AG08395 (cell line): Measurements from ENCODE around the gene LPP.

Source experiments
- DNase-seq: peaks from one replicate; pipeline ENCODE4 v3.0.0; 2012; ENCODE audit warnings: mixed read lengths, low spot score

Gene LPP

DNA sequence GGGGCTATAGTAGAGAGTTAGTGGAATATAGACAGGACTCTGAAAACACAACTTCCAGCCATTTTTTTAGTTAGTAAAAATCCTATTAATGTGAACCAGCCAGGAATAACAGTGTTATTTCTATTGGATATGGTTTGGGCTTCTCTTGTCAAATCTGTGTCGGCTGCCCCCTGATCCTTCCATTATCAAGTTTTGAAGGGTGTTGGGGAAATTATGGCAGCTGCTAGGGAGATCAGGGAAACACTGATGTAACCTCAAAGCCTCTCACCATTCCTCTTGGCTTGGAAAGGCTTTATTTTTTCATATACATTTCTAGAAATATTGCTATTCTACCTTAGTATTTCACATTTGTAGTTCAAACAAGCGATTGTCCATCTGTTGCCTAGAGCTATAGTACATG, 724.1 kb downstream of the LPP start:
- DNase-seq: no peak

DNA sequence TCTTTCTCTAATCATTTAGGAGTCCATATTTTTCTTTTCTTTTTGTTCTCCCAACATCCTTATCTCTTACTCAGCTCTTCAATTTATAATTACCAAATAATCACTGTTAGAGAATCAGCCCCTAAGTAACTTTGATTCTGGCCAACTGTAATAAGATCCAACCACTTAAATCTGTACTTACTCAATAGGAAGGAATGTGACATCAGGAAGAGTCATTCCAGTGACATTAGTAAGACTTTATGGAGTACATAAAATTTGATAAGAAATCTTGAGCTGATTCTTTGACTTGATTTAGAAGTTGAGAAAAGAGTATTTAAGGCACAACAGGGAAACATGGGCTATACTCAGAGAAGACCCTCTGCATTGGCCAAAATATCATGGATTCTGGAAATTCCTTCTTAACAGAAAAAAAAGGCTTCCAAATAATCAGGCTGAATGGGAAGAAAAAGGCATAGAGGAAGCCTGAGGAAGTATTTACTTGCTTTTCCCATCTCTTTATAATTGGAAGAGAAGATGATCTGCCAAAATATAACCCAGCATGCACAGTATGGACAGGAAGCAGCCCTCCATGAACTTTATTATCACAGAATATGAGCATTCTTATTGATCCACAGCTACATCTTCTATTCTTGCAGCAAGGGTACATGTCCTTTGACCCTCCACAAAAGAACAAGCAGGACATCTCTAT, 728.1 kb downstream of the LPP start:
- DNase-seq: peak; percentile 77

DNA sequence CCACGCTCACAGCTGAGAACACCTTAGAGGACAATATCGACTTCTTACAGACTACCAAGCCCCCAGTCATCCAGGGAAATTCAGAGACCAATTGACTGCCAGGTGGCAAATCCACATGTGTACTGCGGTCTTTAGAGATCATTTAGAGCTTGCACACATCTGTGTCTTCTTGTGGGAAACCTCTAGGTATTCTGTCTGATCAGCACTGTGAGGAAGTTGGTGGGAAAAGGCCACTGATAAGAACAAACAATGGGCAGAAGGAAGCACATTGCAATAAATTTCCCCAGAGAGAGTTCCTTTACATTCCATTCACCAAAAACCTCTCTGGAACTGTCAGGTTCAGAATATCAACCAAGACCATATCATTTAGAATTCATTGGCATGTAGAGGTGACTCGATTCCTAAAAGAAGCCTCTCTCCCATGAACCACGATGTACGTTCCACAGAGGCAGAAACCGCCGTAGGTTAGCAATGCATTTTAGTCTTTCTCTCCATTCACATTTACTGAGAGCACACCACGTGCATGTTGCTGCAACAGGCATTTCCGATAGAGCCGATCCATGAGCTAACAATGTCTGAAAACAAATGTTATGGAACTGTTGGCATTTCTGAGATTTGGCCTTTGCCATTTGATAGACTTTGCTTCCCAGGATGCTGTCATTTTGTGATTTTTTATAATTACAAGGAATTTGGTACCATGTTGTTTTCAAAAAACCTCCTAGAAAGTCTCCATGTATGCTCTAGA, 730.5 kb downstream of the LPP start:
- no peak for DNase-seq

DNA sequence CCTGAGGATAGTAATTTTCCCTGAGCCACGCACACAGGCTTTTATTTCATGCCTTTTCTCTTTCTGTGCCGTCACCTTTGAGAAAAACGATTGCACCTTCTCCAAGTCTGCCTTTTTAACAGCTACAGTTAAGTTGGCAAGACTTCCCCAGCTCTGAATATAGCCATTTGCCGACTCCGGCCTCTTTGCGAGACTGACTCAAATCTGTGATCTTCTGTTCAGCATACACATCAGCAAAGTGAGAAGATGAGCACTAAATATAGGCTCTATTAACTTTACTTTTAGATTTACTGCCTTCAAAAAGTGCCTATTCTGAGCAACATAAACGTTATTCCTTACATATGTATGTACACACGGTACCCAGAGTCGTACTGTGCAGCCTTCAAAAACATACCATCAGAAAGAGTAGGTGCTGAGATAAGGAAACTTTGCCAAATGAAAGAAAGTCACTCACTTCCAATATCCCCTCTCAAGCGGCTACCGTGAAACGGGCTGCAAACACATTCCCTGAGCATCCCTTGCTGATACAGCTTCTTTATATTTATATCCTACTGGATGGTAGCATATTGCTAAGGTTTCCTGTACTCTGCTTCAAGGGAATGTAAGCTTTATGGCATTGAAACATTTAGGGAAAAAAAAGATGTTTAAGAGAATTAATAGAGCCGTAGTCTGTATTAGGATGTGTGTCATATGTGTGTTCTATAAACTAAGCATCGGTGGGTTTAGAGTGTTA, 734.5 kb downstream of the LPP start:
- no peak for DNase-seq

DNA sequence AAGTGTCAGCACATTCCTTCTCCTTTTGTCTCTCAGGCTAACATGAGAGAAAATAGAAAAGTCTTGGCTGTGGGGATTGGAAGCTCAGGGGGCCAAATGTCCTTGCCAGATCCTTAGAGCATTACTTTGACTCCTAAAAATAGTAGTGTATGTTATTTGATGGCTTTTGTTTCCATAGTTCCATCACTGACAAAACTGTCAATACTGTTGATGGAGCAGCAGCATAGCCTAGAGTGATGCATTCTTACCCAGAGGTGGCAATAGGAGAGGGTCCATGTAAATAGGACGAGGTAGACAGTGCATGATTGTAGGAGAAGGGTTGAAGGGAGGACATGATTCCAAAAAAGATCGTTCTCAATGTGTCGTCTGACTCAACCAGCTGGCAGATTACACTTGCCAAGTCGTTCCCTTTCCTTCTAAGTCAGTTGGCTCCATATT, 735.1 kb downstream of the LPP start:
- DNase-seq: no peak

DNA sequence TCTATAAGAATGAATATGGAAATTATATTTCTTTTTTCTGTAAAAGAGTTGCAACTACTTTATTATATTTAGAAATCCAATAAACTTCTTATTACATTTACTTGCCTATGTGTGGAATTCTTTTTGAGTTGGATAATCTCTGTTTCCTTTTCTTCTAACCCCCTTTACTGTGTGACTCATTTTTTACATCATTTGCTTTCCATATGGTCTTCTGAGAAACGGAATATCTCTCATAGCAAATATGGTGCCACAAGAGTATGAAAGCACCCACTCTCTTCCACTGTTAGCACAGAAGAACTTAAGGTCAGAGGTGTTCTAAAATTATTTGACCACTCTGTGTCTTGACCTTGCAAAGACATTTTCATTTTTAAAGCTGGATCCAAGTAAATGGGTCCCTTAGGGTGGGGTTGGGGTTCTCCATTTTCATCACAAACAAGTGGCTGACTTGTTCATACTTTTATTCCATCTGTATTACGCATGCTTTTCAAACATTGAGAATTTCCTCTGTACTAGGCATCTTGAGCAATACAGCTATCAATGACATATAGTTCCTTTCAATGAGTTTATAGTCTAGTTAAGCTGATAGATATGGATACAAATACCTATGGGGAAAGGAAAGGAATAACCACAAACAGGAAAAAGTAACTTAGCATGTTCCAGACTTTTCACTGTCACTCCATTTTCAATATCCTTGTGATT, 736.8 kb downstream of the LPP start:
- DNase-seq: peak; percentile 42

DNA sequence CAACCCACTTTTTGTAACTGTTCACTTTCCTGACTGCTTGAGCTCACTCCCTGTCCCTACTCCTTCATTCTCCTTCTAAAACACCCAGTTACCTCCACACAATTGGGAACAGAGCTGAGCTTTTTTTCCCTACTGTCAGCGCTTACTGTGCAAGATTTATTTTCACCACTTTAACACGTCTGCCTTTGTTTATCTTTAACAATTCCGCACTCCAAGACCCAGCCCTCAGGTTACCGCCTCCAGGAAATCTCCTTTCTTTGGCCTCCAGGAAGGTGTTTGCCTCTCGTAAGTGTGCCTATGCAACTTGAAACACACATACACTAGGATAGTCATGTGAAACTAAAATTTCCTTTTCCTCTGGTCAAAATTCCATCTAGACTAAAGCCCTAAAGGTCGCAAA, 745.9 kb downstream of the LPP start:
- DNase-seq: no peak

DNA sequence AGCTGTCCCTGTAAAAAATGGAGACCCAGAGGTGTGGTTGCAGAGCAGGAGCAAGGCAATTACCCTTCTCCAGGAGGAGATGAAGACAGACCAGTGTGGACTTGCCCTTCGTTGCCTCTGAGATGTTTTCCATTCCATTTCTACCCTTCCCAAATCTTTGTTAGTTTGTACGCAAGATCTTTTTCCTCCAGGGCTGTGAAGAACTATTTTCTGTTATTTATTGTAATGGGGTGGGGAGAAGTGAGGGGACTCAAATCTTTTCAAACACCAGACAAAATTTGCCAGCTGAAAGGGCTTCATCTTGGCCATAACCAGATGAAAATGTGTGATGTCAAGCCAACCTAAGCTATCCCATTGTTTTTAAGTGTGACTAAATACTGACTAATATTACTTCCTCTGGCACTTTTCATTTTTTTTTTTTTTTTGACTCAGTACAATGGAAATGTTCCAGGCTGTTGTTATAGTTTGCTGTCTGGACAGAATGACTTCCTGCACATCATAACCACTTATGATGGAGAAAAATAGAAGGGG, 746.5 kb downstream of the LPP start:
- peak; percentile 86 for DNase-seq

DNA sequence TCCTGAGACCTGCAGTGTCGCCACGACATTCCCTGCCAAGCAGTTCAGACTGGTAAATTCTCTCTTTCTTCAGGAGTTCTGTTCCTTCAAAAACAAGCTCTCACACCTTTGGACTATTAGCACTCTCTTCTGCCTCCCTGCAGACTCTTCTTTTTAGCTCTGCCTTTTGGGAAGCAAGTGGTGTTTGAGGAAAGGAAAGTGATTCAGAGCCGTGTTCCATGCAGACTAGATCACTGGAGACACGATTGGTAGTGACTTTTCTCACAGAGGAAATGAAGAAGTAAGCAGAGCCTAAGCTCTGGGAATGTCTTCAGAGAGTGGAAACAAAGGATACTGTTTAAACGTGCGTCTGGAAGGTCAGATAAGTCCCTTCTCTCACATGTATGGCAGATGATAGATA, 747.2 kb downstream of the LPP start:
- peak; percentile 50 for DNase-seq

DNA sequence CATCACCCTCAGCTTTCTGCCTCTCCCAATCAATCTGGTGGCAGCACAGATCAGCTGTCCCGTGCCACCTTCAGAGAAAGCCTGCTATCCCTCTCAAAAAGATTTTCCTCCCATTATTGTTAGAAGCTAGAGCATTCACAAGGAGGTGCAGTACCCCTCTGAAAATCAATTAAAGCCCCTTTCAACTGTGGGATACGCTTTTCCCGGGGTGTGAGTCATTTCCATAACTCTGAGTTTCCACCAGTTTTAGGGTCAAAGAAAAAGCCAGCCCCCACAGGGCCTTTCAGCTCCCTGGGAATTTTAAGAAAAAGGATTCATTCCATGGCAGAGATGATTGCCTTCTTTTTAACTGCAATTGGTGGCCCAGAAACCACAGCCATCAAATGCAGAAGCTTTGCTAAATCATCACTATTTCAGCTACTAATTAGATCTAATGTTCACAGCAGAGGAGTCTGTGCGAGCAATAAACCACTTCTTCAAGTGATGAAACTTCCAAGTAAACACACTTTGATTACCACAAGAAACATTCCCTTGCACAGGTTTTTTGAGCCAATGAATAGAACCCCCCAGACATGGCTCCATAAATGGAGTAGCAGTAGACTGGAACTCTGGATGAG, 747.8 kb downstream of the LPP start:
- no peak for DNase-seq

DNA sequence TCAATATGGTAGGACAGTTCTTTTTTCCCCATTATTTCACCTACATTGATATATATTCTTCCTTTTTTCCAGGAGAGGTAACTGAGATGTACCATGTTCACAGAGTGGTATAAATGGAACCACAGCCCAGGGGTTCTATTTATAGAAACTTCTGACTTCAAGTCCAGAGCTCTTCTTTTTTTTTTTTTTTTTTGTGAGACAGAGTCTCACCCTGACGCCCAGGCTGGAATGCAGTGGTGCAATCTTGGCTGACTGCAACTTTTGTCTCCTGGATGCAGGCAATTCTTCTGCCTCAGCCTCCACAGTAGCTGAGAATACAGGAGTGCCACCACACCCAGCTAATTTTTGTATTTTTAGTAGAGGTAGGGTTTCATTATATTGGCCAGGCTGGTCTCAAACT, 750.7 kb downstream of the LPP start:
- peak; percentile 14 for DNase-seq

DNA sequence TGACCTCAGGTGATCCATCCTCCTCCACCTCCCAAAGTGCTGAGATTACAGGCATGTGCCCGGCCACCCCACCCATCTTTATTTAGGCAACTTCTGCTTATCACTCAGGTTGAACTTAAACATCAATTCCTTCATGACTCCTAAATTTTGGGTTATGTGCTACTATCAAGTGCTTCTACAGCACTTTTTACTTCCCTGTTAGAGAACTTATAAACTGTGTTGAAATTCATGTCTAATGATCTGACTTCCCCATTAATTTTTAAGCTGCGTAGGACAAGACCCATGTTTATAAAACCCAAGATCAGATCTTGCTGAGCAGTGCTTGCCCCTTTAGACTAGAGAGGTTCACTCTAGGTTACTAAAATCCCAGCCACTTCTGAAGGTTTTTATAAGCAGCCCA, 751.6 kb downstream of the LPP start:
- no peak for DNase-seq

DNA sequence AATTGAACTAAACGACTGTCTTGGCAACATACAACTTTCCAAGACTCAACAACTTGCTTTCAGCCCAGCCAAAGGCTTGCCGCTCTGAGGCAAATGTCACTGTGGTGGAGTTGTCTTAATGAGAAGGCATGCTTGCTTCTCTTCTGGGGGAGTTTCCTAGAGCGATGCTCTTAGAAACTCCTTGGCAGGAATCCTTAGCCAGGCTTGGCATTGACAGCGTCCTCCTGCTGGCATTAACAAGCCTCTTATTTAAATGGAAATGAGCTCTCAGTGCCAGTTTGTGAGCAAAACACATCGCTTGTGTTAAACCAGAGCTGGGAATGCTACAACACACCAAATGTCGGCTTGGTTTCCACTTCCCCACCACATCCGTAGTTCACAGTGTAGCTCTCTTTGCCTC, 752.3 kb downstream of the LPP start:
- no peak for DNase-seq

DNA sequence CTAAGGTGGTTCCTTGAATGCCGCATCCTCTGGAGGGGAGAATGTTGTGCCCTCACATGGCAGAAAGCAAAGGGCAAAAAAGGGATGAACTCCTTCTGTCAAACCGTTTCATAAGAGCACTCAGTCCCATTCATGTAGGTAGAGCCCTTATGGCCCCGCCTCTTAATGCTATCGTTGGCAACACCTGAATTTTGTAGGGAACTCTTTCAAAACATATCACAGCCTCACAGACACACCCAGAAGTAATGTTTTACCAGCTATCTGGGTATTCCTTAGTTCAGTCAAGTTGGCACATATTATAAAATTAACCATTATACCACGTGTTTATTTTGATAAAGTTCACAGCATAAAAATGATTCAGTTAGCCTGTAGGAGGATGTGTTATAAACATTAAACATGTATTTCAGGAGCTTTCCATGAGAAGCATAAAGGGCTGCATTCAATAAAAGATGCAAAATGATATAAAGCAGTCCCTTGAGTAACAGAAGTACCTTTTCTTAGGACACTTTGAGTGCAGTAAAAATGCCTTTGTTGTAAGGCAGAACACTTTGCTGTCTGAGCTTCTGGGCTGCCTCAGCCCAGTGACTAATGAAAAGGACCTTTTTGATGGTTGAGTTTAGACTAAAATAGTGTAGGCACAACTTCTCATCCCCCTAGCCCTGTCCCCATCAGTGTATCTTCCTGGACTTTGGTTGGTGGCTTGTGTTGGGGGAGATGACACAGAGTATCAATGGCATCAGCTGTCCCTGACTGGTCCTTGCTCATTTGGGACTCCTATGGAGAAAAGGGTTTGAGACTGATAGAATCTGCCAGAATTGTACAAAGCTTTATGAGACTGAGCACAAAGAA, 754.3 kb downstream of the LPP start:
- no peak for DNase-seq

DNA sequence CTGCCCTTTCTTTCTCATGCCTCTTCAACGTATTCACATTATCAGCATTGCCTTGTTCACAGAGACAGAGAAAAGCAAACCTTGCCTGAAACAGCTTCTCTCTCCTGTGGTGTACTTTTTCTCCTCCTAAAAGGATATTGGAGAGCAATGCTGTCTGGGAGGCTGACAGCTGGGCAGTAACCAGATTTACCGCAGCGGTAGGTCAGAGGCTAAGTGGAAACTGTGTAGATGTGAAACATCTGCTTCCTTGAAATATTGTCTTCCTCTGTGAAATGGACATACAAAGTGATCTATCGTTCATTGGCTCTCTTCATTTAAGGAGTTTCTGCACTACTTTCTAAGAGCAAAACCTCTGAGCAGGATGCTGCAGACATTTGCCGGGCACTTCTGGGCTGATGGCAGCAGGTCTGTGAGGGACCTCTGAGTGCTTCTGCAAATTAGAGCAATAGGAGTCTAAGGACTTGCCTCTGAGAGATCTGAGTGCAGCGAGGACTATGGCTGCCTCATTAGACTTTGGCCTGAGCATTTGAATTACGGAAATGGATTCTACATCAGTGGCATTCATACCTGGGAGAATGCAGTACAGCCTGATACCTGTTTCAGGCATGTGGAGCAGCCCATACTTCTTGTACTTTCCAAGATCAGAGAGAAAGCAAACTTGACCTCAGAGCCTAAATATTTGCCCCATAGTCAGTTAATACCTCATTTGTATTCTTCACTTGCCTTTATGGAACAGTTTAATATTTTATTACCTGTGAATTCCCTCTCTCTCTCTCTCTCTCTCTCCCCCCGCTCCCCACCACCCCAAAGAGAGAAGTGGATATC, 757.3 kb downstream of the LPP start:
- DNase-seq: no peak

DNA sequence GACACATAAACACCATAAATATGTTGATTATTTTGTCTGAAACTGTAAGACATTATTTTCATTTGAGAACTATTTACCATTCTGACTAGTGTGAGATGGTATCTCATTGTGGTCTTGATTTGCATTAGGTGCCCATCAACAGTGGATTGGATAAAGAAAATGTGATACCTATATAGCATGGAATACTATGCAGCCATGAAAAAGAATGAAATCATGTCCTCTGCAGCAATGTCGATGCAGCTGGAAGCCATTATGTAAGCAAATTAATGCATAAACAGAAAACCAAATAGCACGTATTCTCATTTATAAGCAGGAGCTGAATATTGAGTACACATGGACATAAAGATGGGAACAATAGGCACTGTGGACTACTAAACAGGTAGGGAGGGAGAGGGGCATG, 759.1 kb downstream of the LPP start:
- DNase-seq: no peak

DNA sequence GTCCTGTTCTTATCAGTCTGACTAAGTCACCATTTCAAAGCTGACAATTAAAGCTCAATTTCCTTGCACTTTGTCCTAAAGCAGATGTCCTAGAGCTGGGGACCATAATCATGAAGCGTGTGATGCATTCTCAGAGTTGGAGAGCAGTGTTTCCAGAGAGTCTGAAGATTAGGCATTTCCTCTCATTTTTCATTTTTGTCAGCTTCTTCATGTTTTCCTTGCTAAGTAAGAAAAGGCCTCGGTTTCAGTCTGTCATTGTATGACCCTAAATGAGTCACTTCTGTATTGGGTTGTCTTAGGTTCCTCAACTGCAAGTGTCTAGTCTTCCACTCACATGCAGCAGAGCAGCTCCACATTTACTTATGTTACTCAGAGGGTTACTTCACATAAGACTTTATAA, 760.6 kb downstream of the LPP start:
- peak; percentile 20 for DNase-seq

DNA sequence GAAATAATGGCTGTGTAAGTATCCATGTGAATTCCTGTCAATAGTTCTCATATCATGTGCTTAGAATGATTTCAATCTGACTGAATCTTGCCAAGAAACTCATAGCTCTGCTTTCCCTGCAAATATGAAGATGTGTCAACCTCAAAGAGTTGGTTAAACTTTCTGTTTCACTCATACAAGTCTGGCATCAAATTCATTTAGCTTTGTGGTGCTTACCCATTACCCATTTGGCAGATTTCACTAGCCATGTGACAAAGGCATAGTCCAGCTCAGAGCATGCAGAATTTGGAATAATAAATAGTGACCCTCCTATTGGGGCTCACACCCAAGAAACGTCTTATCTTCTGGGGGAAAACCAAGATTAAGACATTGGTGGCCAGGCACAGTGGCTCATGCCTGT, 761.2 kb downstream of the LPP start:
- DNase-seq: peak; percentile 33

DNA sequence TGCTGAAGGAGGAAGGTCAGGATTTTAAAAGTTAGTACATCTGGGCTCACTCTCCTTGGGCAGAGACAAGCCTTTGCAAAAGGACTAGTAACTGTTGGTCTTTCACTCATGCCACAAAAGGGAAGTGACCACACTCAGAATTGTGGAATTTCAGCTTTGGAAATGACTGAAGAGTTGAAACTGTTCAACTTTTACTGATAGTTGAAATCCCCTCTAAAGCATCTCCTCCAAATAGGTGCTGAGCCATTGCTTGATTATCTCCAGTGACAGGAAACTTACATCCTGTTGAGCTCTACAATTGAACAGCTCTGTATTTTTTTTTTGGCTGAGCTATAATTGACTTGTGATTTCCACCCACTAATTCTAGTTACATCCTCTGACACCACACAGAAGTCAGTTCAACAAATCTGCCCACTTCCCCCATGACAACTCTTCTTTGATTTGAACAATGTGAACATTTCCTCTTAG, 763.0 kb downstream of the LPP start:
- no peak for DNase-seq

DNA sequence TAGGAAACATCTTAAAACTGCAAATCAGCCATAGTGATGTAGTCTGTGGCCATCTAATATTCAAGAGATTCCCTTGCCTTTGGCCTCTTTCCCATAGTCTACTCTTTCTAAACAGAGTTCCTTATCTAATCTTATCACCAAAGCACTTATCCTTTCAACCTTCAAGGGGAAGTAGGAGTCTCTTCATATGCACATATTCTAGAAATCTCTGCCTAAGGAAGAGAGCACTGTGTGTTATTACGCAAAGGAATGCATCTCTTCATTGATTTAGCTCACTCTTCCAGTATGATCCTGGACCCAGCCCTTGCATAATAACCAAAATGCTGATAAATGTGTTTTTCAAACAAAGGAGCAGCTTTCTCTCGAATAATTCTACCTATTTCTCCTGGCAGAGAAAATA, 764.1 kb downstream of the LPP start:
- DNase-seq: no peak
